ENCODE results near the gene KDM2A. TPM values are rescaled to one million over a fixed set of nuclear protein-coding genes. Genes with fewer than 3 reads are reported as not detected.

KDM2A gene
- total RNA-seq, 4 donors from 2014 or later: 52.2 to 104 (median 75.7) TPM

- TF ChIP-seq CTCF (IDR thresholded peaks at IDR 0.05; ENCODE audit: low read depth): no peak
These were observed 36.8 kb upstream of the KDM2A start for GRCh38 chr11:67082071-67082791.

- no peak for TF ChIP-seq CTCF (IDR thresholded peaks at IDR 0.05; ENCODE audit: low read depth)
These were observed 35.2 kb upstream of the KDM2A start for GRCh38 chr11:67083786-67084366.

DNA sequence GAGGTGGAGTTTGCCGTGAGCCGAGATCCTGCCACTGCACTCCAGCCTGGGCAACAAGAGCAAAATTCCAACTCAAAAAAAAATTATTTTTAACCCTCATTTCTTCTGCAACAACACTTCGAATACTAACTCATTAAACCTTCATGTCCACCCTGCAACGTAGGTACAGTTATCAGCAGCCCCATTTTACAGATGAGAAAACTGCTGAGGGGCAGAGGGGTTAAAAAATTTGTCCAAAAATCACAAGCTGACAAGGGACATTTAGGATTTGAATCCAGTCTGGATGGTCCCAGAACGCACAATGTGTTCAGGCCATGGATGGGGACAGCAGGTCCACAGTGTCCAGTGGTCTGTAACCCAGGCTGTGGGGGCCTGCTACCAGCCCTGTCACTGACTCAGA, 33.4 kb upstream of the KDM2A start:
- TF ChIP-seq CTCF (IDR thresholded peaks at IDR 0.05; ENCODE audit: low read depth): no peak

- no peak for TF ChIP-seq CTCF (IDR thresholded peaks at IDR 0.05; ENCODE audit: low read depth)
These were observed 28.3 kb upstream of the KDM2A start for GRCh38 chr11:67090717-67091116.

- no peak for TF ChIP-seq CTCF (IDR thresholded peaks at IDR 0.05; ENCODE audit: low read depth)
These were observed 23.9 kb upstream of the KDM2A start for GRCh38 chr11:67095214-67095507.

- TF ChIP-seq CTCF (IDR thresholded peaks at IDR 0.05; ENCODE audit: low read depth): no peak
These were observed 20.1 kb upstream of the KDM2A start for GRCh38 chr11:67098799-67099429.

- TF ChIP-seq CTCF (IDR thresholded peaks at IDR 0.05; ENCODE audit: low read depth): no peak
These were observed 19.2 kb upstream of the KDM2A start for GRCh38 chr11:67099831-67100324.

Measured in subcutaneous adipose tissue (tissue), 4 donors.